GM12801 (cell line): Measurements from ENCODE around the gene GAB1.

Source experiments
- TF ChIP-seq, protein P1 (sequence below): IDR thresholded peaks from one replicate; pipeline ENCODE4 v1.5.1; 2011; ENCODE audit warnings: control low read depth; ENCODE audit not compliant: insufficient read length; ENCODE audit errors: extremely low read depth

GAB1 gene

DNA sequence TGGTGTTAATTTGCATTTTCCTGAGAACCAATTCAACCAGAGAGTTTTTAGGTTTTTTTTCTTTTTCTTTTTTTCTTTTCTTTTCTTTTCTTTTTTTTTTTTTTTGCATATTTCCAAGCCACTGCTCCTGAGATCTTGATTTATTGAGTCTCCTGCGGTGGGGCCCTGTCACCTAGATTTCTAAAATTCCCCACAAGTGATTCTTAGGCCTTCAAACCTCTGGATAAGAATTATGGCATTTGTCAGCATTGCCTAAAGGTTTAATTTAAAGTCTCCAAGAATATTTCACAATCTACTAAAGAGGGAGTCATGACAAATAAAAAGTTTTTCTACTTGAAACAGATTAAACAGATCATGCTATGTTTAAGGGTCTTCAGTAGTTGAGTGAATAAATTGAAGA, 84.9 kb downstream of the GAB1 start:
- TF ChIP-seq, protein P1, sequence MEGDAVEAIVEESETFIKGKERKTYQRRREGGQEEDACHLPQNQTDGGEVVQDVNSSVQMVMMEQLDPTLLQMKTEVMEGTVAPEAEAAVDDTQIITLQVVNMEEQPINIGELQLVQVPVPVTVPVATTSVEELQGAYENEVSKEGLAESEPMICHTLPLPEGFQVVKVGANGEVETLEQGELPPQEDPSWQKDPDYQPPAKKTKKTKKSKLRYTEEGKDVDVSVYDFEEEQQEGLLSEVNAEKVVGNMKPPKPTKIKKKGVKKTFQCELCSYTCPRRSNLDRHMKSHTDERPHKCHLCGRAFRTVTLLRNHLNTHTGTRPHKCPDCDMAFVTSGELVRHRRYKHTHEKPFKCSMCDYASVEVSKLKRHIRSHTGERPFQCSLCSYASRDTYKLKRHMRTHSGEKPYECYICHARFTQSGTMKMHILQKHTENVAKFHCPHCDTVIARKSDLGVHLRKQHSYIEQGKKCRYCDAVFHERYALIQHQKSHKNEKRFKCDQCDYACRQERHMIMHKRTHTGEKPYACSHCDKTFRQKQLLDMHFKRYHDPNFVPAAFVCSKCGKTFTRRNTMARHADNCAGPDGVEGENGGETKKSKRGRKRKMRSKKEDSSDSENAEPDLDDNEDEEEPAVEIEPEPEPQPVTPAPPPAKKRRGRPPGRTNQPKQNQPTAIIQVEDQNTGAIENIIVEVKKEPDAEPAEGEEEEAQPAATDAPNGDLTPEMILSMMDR: no peak

DNA sequence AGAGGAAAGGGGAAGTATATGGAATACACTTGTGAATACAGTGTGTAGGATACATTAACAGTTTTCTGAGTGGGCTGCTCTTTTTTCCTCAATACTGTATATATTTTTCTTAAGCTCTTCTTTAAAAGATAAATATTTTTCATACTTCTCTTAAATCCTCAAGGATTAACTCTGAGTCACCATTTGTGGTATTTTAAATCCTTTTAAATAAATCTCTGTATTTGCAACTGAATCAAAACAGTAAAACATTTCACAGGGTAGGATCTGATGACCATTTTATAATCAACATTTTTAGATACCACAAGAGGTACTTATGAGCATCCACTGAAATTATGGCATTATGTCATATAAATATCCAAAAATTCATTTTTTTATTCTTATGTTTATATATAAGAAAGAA, 87.6 kb downstream of the GAB1 start:
- TF ChIP-seq, protein P1: no peak

DNA sequence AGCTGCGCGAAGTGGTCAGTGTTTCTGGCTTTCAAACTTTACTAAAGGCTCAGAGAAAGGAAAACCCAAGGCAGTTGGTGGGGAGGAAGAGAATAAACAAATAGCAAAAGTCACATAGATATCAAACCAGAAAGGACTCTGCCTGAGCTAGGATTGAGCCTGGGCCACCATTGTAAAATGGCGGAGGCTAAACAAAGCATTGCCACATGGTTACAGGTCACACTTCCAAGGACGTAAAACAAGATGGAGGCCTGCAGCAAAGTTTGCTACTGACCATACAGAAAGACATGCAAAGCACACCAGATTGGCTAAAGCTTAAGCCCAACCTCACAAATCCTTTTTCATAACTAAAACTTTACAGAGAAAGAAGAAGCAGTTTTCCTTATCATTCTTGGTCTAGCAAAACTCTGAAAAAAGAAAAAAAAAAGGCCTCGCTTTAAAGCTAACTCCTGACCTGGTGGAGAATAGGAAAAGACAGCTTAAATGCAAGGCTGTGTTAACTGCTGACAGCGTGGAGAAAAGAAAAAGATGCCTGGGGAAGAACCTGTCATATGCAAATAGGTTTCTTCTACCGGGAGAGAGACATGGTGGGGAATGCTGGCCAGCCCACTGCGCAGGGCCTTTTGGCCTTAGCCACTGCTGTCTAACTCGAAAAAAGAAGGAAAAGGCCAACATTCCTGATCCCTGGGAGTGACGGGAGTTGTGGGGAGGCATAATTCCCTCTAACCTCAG, 95.0 kb downstream of the GAB1 start:
- TF ChIP-seq, protein P1: no peak

DNA sequence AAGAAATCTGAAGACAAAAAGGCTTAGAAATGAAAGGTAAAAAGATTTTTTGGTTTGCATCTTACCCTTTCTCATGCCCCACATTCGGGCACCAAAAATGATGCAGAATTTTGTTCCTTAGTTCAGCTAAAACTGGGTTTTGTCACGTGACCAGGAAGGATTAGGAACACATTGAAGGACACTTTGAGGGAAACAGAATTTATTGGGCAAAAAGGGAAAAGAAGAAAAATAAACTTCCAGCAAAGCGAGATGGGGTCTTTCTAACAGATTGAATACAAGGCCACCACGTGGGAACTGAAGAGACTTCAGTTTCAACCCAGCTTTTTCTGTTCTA, 95.5 kb downstream of the GAB1 start:
- TF ChIP-seq, protein P1: no peak

DNA sequence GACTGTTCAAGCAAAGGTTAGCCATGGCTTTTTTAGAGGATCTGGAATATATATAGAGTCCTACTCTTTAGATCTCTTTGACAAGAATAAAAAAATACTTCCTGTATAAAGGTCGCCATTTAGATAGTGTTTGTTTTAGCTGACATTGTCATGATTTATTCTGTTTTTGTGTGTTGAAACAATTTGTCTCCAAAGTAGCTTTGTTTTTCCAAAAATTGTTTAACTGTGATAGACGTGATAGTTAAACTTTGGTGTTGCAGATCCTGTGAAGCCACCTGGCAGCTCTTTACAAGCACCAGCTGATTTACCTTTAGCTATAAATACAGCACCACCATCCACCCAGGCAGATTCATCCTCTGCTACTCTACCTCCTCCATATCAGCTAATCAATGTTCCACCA, 96.6 kb downstream of the GAB1 start:
- TF ChIP-seq, protein P1: no peak

DNA sequence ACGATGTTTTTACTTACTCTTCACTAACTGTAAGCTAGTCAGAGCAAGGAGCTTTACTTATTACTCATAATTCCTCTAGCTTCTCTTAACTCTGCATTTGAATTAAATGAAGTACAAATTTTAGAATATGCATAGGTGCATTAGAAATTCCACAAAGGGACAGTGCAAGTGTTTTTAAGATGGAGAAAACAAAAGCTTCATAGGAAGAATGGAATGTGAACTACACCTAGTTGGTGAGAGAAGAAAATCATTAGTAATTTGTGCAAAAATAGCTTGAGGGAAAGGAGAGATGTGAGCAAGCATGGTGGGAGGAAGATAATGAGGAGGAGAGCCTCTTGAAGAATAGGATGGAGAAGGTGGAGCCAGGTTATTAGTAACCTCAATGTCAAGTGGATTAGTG, 99.3 kb downstream of the GAB1 start:
- TF ChIP-seq, protein P1: no peak

DNA sequence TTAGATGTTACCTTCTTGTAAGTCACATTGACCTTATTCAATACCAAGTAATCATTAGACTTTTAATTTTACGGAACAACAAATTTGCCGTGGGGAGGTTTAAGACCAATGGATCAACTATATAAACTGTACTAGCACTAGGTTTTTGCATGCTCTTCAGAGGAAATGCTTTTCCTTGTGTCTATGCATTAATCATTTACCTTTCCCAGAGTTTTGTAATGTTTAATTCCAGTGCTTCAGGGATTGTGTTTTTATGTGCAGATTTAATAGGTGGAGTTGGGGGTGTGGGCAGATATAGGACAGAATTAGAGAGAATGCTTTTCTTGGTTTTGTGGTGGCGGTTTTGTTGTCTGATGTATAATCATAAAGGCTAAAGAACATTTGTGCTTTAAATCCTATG, 100.8 kb downstream of the GAB1 start:
- TF ChIP-seq, protein P1: no peak
